GM21576 (cell line): ENCODE measurements around the gene ING4.
A peak's percentile ranks its signal among the peaks of the same experiment; 100 is the strongest.

Source experiments
- ATAC-seq: cut with Tn5 transposase; IDR thresholded peaks from one replicate; pipeline ENCODE4 v1.9.1; 2021; ENCODE audit warnings: mild to moderate bottlenecking, moderate library complexity; ENCODE audit not compliant: unreplicated experiment

Gene ING4

GRCh38 chr12:6688999-6689882, 26.3 kb upstream of the ING4 start, which contains the start of gene ZNF384:
ZNF384 (minus strand) TSS chr12:6689375; CDS start chr12:6679520, 9,855 bp downstream.
- peak; percentile 81 for ATAC-seq

GRCh38 chr12:6688543-6688998, 25.7 kb upstream of the ING4 start:
- ATAC-seq, result no peak

- ATAC-seq, result no peak
Measured at GRCh38 chr12:6685814-6686213, 22.9 kb upstream of the ING4 start.

GRCh38 chr12:6684609-6685008, 21.7 kb upstream of the ING4 start:
- ATAC-seq, result no peak

- no peak for ATAC-seq
Measured at GRCh38 chr12:6676962-6677361, 14.0 kb upstream of the ING4 start.

GRCh38 chr12:6672143-6672542, 9.2 kb upstream of the ING4 start:
- ATAC-seq, result no peak

- ATAC-seq, result no peak
Measured at GRCh38 chr12:6667559-6668210, 4.8 kb upstream of the ING4 start.

GRCh38 chr12:6666211-6666610, 3.3 kb upstream of the ING4 start:
- ATAC-seq, result no peak

GRCh38 chr12:6664902-6665301, 2.0 kb upstream of the ING4 start:
- no peak for ATAC-seq

- ATAC-seq, result no peak
Measured at GRCh38 chr12:6662602-6662905, 365 bp downstream of the ING4 start.

GRCh38 chr12:6653987-6654386, 8.9 kb downstream of the ING4 start:
- ATAC-seq, result no peak

- ATAC-seq, result no peak
Measured at GRCh38 chr12:6653342-6653741, 9.6 kb downstream of the ING4 start.

- ATAC-seq, result no peak
Measured at GRCh38 chr12:6652391-6652790, 10.5 kb downstream of the ING4 start.

- ATAC-seq, result no peak
Measured at GRCh38 chr12:6650832-6651231, 12.1 kb downstream of the ING4 start.

- no peak for ATAC-seq
Measured at GRCh38 chr12:6647083-6647604, 15.8 kb downstream of the ING4 start, which contains the start of gene ACRBP. ACRBP (minus strand) TSS chr12:6647432; CDS start chr12:6647366, 66 bp downstream.

- ATAC-seq, result no peak
Measured at GRCh38 chr12:6646276-6647082, 16.4 kb downstream of the ING4 start.

- no peak for ATAC-seq
Measured at GRCh38 chr12:6644903-6645302, 18.0 kb downstream of the ING4 start.

GRCh38 chr12:6644257-6644596, 18.7 kb downstream of the ING4 start:
- ATAC-seq, result no peak

GRCh38 chr12:6643569-6644256, 19.2 kb downstream of the ING4 start:
- ATAC-seq, result no peak

- ATAC-seq, result no peak
Measured at GRCh38 chr12:6641131-6641530, 21.8 kb downstream of the ING4 start.

GRCh38 chr12:6640497-6640896, 22.4 kb downstream of the ING4 start:
- no peak for ATAC-seq
